Body of pancreas (tissue), 4 donors: ENCODE measurements around the gene TMEM256.

ENCODE experiments used
- POLR2A ChIP-seq, 3 donors: fragments of 450-650 bp; IDR thresholded peaks; one replicate each; pipeline ENCODE4 v1.6.1; 2016; ENCODE audit warnings: antibody characterized with exemption in 3 of 3, mild to moderate bottlenecking in 2 of 3
- TF ChIP-seq, protein P1 (sequence below), 7 experiments: fragments of 450-650 bp in 4 of 7; fragments of 200-600 bp in 3 of 7; sonication (generic) in 3 of 7; IDR thresholded peaks; one replicate each; pipeline ENCODE4 v1.5.1; 2016 to 2019; ENCODE audit warnings: antibody characterized with exemption in 7 of 7

GRCh38 chr17:7384489-7385081 lies 19.3 kb downstream of the TMEM256 start:
- TF ChIP-seq, protein P1, sequence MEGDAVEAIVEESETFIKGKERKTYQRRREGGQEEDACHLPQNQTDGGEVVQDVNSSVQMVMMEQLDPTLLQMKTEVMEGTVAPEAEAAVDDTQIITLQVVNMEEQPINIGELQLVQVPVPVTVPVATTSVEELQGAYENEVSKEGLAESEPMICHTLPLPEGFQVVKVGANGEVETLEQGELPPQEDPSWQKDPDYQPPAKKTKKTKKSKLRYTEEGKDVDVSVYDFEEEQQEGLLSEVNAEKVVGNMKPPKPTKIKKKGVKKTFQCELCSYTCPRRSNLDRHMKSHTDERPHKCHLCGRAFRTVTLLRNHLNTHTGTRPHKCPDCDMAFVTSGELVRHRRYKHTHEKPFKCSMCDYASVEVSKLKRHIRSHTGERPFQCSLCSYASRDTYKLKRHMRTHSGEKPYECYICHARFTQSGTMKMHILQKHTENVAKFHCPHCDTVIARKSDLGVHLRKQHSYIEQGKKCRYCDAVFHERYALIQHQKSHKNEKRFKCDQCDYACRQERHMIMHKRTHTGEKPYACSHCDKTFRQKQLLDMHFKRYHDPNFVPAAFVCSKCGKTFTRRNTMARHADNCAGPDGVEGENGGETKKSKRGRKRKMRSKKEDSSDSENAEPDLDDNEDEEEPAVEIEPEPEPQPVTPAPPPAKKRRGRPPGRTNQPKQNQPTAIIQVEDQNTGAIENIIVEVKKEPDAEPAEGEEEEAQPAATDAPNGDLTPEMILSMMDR (IDR thresholded peaks at IDR 0.05) = no peak
- no peak for TF ChIP-seq POLR2A (IDR thresholded peaks at IDR 0.05)
